ENCODE data around the gene P2RY6.

- TF ChIP-seq CTCF (conservative IDR thresholded peaks at IDR 0.05) (no peak), ZFX (IDR thresholded peaks at IDR 0.05) (no peak)
Observed at GRCh38 chr11:73291781-73292524, 19.8 kb downstream of the P2RY6 start.
